HG03342 (cell line): ENCODE data around the gene ZBTB45.

Experiments used
- ATAC-seq: cut with Tn5 transposase; IDR thresholded peaks from one replicate; pipeline ENCODE4 v1.9.1; 2021; ENCODE audit warnings: mild to moderate bottlenecking, moderate library complexity; ENCODE audit not compliant: unreplicated experiment

Gene ZBTB45

DNA sequence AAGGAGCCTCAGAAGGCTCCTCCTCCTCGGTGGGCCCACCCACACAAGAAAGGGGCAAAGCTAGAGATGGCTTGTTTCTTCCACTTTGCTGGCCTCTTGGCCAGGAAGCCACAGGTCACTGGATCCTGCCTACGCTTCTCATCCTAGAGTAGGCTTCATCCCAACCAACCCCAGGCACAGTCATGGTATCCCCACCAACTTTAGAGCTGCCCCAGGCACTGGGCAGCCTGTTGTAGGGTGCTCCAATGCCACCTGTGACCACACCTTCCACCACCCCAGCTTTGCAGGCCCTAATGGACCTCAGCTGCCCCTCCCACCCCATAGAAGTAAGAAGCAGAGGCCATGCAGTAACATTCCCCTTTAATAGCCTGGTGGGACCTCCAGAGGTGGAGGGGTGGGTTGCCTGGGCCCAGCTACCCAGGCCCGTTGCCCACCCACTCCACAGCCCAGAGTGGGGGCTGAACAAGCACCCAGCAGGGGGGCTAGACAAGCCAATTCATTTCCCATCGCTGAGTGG is 35.8 kb upstream of the ZBTB45 start:
- ATAC-seq, result no peak

- ATAC-seq, result peak; percentile 26
Observed at GRCh38 chr19:58554494-58555368, 35.1 kb upstream of the ZBTB45 start, which contains the start of gene CHMP2A. TSS of gene CHMP2A (minus strand) at chr19:58555105. CDS start at chr19:58554212, 893 bp downstream.

DNA sequence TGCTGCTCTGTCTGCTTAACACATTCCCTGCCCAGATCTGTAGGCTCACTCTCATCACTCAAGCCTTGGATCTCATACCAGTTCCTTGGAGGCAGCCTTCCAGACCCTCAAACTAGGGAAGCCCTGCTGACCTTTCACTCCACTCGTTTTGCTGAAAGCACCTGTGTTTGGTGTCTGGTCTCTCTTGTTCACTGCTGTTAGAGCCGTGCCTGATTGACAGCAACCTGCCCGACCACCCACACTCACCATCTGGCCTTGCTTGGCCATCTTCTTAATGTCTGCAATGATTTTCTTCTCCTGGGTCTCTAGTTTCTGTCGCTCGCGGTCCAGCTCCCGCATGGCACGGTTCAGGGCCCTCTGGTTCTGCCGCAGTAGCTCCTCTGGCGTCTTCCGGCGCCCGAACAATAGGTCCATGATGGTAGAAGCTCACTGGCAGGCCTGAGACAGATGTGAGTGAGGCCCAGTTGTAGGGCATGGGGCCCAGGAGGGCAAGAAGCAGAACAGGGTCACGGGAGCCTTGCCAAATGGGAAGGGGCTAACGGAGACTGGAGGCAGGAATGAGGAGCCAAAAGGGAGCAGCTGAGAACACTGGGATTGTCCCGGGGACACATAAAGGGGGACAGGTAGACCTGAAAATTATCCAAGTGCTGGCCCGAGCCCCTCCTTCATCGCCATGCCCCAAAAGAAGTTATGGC is 34.3 kb upstream of the ZBTB45 start:
- ATAC-seq, result no peak

- ATAC-seq, result no peak
Observed at GRCh38 chr19:58552655-58553054, 33.0 kb upstream of the ZBTB45 start.

- no peak for ATAC-seq
Observed at GRCh38 chr19:58551577-58552471, 32.2 kb upstream of the ZBTB45 start.

GRCh38 chr19:58551123-58551497 is 31.5 kb upstream of the ZBTB45 start:
- no peak for ATAC-seq

GRCh38 chr19:58550362-58551122 is 30.9 kb upstream of the ZBTB45 start:
- ATAC-seq, result no peak

GRCh38 chr19:58549664-58550361 is 30.2 kb upstream of the ZBTB45 start:
- no peak for ATAC-seq

GRCh38 chr19:58548859-58549663 is 29.5 kb upstream of the ZBTB45 start:
- no peak for ATAC-seq

DNA sequence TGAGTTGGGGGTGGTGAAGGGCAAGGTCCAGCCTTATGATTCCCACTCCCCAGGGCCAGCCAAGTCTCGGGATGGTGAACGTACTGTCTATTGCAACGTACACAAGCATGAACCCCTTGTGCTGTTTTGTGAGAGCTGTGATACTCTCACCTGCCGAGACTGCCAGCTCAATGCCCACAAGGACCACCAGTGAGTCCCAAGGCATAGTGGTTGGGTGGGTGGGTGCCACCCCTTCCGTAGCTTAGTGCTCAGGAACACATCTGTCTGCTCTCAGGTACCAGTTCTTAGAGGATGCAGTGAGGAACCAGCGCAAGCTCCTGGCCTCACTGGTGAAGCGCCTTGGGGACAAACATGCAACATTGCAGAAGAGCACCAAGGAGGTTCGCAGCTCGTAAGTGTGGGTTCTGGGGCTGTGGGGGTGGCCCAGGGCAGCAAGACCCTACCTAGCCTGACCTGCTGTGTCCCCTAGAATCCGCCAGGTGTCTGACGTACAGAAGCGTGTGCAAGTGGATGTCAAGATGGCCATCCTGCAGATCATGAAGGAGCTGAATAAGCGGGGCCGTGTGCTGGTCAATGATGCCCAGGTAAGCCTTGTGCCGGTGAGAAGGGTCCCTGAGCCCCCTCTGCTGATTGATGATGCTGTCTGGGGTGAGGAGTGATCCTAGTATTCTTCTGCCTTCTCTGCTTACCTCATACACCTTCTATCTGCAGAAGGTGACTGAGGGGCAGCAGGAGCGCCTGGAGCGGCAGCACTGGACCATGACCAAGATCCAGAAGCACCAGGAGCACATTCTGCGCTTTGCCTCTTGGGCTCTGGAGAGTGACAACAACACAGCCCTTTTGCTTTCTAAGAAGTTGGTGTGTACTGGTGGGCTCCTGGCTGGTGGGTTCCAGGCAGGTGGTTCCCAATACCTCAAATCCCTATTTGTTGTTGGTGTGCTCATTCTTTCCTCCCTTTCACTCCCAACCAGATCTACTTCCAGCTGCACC is 28.0 kb upstream of the ZBTB45 start:
- ATAC-seq, result no peak

DNA sequence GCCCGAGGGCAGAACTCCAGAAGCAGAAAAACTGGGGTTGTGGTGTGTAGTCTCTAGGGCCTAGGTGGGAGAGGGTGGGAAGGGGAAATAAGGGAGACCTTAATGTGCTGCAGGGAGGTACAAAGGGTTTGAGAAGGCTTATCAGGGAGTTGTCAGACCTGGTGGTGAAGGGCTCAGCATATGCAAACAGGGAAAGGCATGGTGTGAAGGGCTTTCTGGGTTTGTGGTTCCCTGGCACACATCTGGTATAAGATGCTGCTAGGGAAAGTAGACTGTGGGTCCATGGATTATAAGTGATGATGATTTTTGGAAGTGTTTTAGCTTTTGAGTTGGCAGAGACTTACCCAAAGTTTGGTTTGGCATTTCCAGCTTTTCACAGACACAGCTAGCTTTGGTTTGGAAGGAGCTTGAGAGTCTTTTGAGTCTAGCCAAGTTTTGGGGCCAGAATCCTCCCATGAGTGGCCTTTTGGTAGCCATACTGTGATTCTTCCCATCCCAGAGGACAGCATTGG is 26.5 kb upstream of the ZBTB45 start:
- no peak for ATAC-seq

DNA sequence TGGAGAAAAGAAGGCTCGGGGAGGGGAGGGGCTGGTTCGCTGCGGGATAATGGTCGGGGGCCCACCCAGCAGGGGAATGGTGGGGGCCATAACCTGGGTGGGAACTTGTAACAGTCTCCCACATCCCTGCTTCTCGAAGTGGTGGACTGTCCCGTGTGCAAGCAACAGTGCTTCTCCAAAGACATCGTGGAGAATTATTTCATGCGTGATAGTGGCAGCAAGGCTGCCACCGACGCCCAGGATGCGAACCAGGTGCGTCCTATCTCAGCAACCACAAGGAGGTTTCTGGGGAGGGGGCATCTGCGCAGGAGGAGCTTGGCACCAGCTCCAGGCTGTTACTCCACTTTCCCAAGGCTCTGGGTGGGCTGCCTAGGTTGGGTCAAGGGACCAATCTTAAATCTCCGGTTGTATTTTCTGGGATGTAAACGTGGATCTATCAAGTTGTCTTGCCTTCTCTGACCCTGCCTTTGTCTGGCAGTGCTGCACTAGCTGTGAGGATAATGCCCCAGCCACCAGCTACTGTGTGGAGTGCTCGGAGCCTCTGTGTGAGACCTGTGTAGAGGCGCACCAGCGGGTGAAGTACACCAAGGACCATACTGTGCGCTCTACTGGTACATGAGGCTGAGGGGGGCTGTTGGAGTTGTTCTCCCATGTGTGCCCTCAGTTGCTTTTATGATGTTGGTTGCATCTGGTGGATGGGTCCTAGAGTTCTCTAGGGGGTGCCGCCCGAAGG is 25.8 kb upstream of the ZBTB45 start:
- ATAC-seq, result no peak

- peak; percentile 44 for ATAC-seq
Observed at GRCh38 chr19:58544591-58545285, 25.1 kb upstream of the ZBTB45 start.

GRCh38 chr19:58543826-58544590 is 24.4 kb upstream of the ZBTB45 start, which contains the start of gene TRIM28:
TSS of gene TRIM28 (plus strand) at chr19:58544064. CDS start at chr19:58544758, 694 bp downstream.
- peak; percentile 77 for ATAC-seq
